Astrocyte (in vitro differentiated cells and primary cell): ENCODE results near the gene NCBP2.

Source experiments
- EZH2 ChIP-seq: IDR thresholded peaks from 2 replicates; pipeline ENCODE4 v1.6.1; 2012; ENCODE audit warnings: mild to moderate bottlenecking, low read length, inconsistent platforms; ENCODE audit not compliant: insufficient read depth
- TF ChIP-seq, protein P1 (sequence below): IDR thresholded peaks from 2 replicates; pipeline ENCODE4 v1.5.1; 2011; ENCODE audit warnings: low read depth, mild to moderate bottlenecking, inconsistent platforms, low read length, moderate library complexity; ENCODE audit not compliant: insufficient read depth

DNA sequence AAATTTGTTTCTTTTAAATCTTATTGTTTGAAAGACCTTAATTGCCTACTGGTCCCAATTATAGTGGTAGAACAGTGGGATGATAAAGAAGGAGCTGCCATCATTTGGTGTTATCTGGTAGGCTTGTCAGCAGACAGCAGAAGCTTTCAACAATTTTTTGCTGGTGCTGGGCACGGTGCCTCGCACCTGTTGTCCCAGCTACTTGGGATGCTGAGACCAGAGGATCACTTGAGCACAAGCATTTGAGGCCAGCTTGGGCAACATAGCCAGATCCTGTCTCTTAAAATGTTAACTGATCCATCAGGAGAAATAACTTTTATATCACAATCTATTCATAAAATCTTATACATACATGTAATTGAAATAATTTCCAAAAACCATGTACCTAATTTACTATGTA lies 38.6 kb downstream of the NCBP2 start:
- TF ChIP-seq, protein P1, sequence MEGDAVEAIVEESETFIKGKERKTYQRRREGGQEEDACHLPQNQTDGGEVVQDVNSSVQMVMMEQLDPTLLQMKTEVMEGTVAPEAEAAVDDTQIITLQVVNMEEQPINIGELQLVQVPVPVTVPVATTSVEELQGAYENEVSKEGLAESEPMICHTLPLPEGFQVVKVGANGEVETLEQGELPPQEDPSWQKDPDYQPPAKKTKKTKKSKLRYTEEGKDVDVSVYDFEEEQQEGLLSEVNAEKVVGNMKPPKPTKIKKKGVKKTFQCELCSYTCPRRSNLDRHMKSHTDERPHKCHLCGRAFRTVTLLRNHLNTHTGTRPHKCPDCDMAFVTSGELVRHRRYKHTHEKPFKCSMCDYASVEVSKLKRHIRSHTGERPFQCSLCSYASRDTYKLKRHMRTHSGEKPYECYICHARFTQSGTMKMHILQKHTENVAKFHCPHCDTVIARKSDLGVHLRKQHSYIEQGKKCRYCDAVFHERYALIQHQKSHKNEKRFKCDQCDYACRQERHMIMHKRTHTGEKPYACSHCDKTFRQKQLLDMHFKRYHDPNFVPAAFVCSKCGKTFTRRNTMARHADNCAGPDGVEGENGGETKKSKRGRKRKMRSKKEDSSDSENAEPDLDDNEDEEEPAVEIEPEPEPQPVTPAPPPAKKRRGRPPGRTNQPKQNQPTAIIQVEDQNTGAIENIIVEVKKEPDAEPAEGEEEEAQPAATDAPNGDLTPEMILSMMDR, result no peak
- no peak for TF ChIP-seq EZH2
